Measurements from ENCODE around the gene DHX58. TPM values are rescaled to one million over a fixed set of nuclear protein-coding genes. Genes with fewer than 3 reads are reported as not detected.

The DHX58 gene
- total RNA-seq, 2 donors from 2014 or later, result 39.6 to 40.2 TPM

GRCh38 chr17:42053731-42054500, 58.6 kb downstream of the DHX58 start:
- Mint-ChIP-seq H3K9me3 (no peaks in the 10 kb centered on the region), H3K27ac (peak overlapping the region in 1 of 2 donors; percentile 30), H3K36me3 (no peaks in the 10 kb centered on the region)
- DNase-seq (ENCODE audit: low spot score in 2 of 2) (no peak), ATAC-seq (no peak)

GRCh38 chr17:42052346-42052877, 60.1 kb downstream of the DHX58 start:
- Mint-ChIP-seq H3K9me3 (no peaks in the 10 kb centered on the region), H3K36me3 (no peaks in the 10 kb centered on the region), H3K27ac (no peak overlapping the region)
- DNase-seq (ENCODE audit: low spot score in 2 of 2) (no peak), ATAC-seq (no peak)

GRCh38 chr17:42051645-42052044, 60.9 kb downstream of the DHX58 start:
- DNase-seq (ENCODE audit: low spot score in 2 of 2) (no peak), ATAC-seq (no peak)
- H3K36me3 Mint-ChIP-seq, result no peaks in the 10 kb centered on the region
- no peaks in the 10 kb centered on the region for H3K9me3 Mint-ChIP-seq
- H3K27ac Mint-ChIP-seq, result no peak overlapping the region

Other genes starting within 250 kb of the DHX58 start
- gene KLHL11, start 247.3 kb downstream of the DHX58 start, total RNA-seq, result 10 to 100 TPM; 14.1 to 29.3 TPM
- 100 to 1,000 TPM; 140 to 187 TPM for gene ACLY, start 193.8 kb downstream of the DHX58 start, total RNA-seq
- gene ODAD4, start 182.1 kb downstream of the DHX58 start, total RNA-seq, result 1 to 10 TPM; 1.2 to 2.0 TPM
- 10 to 100 TPM; 63.1 to 85.3 TPM for gene CNP, start 145.9 kb downstream of the DHX58 start, total RNA-seq
- 100 to 1,000 TPM; 109 to 122 TPM for gene DNAJC7, start 95.3 kb downstream of the DHX58 start, total RNA-seq
- 10 to 100 TPM; 16.7 to 17.5 TPM for gene NKIRAS2, start 92.6 kb downstream of the DHX58 start, total RNA-seq
- gene C17orf113, start 62.1 kb downstream of the DHX58 start, total RNA-seq, result under 1 TPM; 0.16 to 0.37 TPM
- under 1 TPM in 1 of 2 donors, not detected in 1; 0.82 TPM for gene ZNF385C, start 14.2 kb downstream of the DHX58 start, total RNA-seq
- 10 to 100 TPM; 47.4 to 69.6 TPM for gene KAT2A, start 8.7 kb upstream of the DHX58 start, total RNA-seq
- gene HSPB9, start 10.1 kb upstream of the DHX58 start, total RNA-seq, result under 1 TPM in 1 of 2 donors, not detected in 1; 0.23 TPM
- gene RAB5C, start 42.3 kb upstream of the DHX58 start, total RNA-seq, result 10 to 100 TPM; 44.5 to 45.7 TPM
- under 1 TPM; 0.23 to 0.54 TPM for gene KCNH4, start 68.4 kb upstream of the DHX58 start, total RNA-seq
- gene HCRT, start 72.7 kb upstream of the DHX58 start, total RNA-seq, result not detected
- 10 to 100 TPM; 10.5 to 25.3 TPM for gene GHDC, start 81.8 kb upstream of the DHX58 start, total RNA-seq
- 100 to 1,000 TPM; 117 to 207 TPM for gene STAT5B, start 163.7 kb upstream of the DHX58 start, total RNA-seq
- gene STAT5A, start 175.8 kb upstream of the DHX58 start, total RNA-seq, result 100 to 1,000 TPM; 171 to 177 TPM

All from activated naive CD4-positive, alpha-beta T cell treated with anti-CD3 and anti-CD28 coated beads, Interleukin-2, amount 50 U/mL, for 72 hours (primary cell).